Measurements from ENCODE around the gene BCO2.

The BCO2 gene

GRCh38 chr11:112215621-112216020 lies 40.3 kb downstream of the BCO2 start:
- DNase-seq (ENCODE audit: low spot score): no peak

DNA sequence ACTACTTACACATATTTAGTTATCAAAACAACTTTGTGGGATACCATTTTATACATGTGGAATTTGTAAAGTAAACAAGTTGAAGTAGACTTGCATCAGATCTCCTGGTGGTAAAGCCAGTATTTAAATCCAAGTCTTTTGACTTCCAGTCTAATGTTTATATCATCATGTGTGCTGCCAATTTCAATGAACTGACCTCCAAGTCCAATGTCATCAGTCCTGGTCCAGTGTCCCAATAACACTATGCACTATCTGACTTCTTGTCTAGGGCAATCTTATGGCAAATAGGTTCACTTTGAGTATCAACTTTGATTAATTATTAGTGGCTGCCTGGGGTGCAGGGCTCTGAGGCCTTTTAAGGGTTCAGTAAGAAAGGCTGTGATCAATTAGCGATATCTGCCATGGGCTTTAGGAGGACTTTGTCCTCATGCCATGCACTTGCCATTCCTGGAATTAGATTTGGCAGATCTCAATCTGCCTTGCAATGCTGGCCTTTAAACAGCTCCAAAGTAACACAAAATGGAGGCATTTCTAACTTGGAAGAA lies 41.3 kb downstream of the BCO2 start:
- no peak for DNase-seq (ENCODE audit: low spot score)

DNA sequence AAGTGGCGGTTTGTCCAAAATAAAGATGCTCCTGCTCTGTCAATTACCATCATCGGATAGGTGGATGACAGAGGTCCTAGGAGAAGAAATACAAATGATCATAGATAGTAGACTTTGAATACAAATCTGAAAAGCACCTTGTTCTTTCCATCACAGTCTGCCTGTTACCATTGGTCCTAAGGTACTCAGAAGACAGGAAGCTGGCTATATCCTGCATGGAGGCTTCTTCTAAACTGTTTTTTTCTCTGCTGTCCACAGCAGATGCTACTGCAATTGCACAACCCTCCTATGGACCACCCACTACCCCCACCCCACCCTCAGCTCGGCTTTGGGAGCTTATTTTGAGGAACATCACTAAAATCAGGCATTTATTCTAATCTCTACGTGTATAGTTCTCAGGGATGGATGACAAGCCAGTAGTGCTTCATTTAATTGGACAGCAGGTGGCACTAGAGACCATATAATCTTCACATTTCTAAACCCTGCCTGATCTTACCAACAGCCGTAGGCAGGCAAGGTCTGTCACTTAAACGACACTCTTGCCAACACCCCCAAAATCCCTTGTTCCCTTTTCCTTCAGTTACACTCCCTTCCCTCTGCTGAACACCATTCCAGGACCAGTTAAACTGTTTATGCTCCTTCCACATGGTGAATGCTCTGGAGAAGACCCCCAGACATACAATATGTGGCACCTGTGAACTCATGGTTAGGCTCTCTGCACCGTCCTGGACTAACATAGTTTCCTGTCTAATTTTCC lies 44.3 kb downstream of the BCO2 start:
- DNase-seq (ENCODE audit: low spot score): peak; percentile 78

- no peak for DNase-seq (ENCODE audit: low spot score)
Observed at GRCh38 chr11:112221274-112221835, 46.0 kb downstream of the BCO2 start.

- no peak for DNase-seq (ENCODE audit: low spot score)
Observed at GRCh38 chr11:112222303-112222702, 47.0 kb downstream of the BCO2 start.

DNA sequence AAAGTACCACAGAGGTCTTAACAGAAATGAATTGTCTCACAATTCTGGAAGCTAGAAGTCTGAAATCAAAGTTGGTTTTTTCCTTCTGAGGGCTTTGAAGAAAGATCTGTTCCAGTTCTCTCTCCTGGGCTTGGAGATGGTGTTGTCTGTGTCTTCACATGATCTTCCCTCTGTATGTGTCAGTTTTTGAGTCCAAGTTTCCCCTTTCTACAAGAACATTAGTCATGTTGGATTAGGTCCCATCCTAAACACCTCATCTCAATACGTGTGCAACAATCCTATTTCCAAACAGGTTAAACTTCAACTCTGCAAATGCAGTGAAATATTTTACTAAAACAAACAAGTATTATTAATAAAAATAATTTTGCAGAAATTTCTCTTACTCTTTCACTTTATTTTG lies 47.8 kb downstream of the BCO2 start:
- DNase-seq (ENCODE audit: low spot score): no peak

GRCh38 chr11:112223754-112224532 lies 48.6 kb downstream of the BCO2 start:
- no peak for DNase-seq (ENCODE audit: low spot score)

DNA sequence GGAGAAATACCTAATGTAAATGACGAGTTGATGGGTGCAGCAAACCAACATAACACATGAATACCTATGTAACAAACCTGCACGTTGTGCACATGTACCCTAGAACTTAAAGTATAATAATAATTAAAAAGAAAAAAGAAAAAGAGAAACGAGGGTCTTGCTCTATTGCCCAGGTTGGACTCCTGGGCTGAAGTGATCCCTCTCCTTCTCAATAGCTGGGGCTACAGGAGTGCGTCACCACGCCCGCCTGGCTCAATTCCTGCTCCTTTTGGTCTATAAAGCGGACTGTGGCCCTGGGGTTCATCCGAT lies 50.4 kb downstream of the BCO2 start:
- no peak for DNase-seq (ENCODE audit: low spot score)

DNA sequence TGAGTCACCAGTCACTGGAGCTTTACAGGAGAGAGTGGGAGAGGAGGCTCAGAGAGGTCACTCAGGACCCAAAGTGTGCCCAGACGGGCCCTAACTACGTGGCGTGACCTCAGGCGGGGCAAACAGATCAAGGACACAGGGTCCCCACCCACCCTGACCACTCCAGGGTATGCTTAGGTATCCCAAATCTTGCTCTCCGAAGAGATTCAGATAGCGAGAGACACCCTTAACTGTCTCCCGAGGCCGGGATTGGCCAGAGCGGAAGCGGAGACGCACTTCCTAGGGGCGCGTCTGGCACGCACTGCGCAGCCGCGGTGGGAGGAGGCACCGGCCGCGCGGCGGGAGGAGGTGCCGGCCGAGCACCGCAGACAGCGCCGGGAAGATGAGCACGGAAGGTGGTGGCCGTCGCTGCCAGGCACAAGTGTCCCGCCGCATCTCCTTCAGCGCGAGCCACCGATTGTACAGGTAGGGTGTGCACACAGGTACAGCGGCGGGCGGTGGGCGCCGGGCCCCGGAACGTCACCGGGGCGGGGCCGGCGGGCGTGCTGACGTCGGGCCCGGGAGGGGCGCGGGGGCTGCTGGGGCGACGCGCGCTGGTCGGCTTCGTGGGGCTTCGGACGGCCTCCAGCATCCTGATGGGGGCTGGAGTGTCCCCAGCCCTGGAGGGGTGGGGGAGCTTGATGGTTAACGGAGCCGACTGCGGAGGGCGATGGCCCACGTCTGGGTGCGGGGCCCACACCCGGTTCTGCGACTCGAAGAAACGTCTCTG lies 50.9 kb downstream of the BCO2 start, which contains the start of gene PTS:
Gene PTS, plus strand, starts transcription at position 367 of the 769 bp plus-strand sequence. Its CDS starts 16 bp downstream, at position 383.
- peak; percentile 84 for DNase-seq (ENCODE audit: low spot score)

- no peak for DNase-seq (ENCODE audit: low spot score)
Observed at GRCh38 chr11:112226831-112227401, 51.6 kb downstream of the BCO2 start.

- no peak for DNase-seq (ENCODE audit: low spot score)
Observed at GRCh38 chr11:112227471-112227870, 52.2 kb downstream of the BCO2 start.

DNA sequence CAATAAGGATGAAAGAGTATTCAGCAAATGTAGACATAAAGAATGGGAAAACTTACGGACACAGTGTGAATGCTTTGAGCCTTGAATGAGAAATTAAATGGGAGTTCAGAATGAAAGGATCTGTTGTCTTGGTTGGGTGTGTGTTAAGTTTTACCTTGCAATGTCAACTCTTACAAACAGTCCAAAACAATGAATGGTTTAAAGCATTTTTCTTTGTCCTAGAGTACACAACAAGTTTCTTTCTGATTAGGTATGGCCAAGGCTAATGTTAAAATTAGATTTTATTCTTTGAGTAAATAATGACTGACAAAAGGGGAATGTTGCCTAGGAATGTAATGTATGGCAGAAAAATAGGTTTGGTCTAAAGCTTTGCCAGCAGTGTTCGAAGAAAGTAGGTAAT lies 53.4 kb downstream of the BCO2 start:
- DNase-seq (ENCODE audit: low spot score): no peak

DNA sequence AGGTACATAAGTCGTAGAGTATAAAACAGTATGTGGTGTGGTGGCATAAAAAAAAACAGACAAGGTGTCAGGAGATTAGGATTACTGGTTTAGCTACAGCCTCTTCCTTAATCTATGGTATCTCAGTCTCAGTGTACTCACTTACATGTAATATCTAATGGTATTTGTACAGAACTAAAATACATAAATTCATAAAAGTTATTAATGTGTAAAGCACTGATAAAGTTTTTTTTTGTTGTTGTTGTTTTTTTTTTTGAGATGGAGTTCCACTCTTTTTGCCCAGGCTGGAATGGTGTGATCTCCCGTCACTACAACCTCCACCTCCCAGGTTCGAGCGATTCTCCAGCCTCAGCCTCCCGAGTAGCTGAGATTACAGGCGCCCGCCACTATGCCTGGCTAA lies 53.8 kb downstream of the BCO2 start:
- no peak for DNase-seq (ENCODE audit: low spot score)

- DNase-seq (ENCODE audit: low spot score): no peak
Observed at GRCh38 chr11:112229746-112230433, 54.6 kb downstream of the BCO2 start.

DNA sequence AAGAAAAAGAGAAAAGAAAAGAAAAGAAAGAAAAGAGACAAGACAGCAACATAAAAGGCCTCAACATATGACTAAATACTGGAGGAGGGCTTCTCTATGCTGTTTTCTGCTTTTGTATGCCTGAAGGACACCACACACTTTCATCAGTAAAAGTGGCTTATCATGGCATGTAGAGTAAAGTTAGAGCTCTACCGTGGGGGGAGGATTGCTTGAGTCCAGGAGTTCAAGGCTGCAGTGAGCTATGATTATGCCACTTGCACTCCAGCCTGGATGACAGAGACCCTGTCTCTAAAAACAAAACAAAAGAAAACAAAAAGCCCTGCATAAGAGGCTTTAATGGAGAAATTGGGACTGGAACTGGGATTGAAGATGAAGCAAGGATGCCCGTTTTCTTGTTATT lies 56.6 kb downstream of the BCO2 start:
- DNase-seq (ENCODE audit: low spot score): no peak

DNA sequence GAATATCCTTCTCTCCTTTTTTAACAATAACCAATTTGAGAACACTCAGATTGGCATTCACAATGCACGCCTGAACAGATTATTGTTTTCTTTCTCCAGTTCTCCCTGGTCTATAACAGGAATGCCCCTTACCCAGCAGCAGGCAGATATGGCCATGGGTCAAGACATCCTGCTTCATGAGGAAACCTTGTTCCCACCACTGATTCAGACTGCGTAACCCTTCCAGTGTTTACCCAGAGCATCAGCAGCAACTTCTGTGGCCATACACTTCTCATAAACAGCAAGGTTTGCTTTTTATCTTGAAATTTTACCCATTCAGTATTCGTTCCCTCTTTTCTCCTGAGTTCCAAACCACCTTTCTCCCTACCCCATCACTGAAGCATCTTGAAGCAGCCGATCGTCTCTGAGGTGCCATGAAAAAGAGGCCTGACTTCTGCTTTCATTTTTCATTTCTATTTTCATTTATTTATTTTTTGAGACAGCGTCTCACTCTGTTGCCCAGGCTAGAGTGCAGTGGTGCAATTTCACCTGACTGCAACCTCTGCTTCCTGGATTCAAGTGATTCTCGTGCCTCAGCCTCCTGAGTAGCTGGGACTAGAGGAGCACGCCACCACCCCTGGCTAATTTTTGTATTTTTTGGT lies 60.6 kb downstream of the BCO2 start:
- no peak for DNase-seq (ENCODE audit: low spot score)

GRCh38 chr11:112237451-112237850 lies 62.1 kb downstream of the BCO2 start:
- no peak for DNase-seq (ENCODE audit: low spot score)

GRCh38 chr11:112238041-112238440 lies 62.7 kb downstream of the BCO2 start:
- DNase-seq (ENCODE audit: low spot score): no peak

- DNase-seq (ENCODE audit: low spot score): no peak
Observed at GRCh38 chr11:112241486-112241885, 66.2 kb downstream of the BCO2 start.

GRCh38 chr11:112247201-112247600 lies 71.9 kb downstream of the BCO2 start:
- no peak for DNase-seq (ENCODE audit: low spot score)

DNA sequence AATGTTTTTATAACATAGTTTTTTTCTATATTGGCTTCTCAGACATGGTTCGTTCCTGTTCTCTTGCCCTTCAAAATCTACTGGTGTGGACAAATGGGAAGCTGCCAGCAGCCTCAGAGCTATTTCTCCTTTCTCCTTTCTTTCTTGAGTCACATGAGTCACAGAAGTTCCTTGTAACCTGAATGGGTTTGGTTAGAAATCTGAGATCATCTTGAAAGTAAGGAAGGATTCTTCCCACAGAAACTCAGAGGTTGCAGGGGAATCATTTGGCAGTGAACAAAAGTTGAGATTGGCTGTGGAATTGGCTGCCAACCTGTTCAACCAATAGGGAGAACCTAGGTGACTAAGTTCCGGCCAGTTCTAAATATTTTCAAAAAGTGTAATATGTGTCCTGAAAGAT lies 72.9 kb downstream of the BCO2 start:
- DNase-seq (ENCODE audit: low spot score): no peak
